ENCODE results near the gene CARD10. TPM values are rescaled to one million over a fixed set of nuclear protein-coding genes. Genes with fewer than 3 reads are reported as not detected.

The CARD10 gene
- polyA plus RNA-seq, 3 donors = 0.03 TPM; not detected in 2

- intact Hi-C loops (cut with micrococcal nuclease) = no loop called here
- WGBS (ENCODE audit: insufficient coverage) = 94% methylated on average over 7 of the region's 10 CpGs
- H3K9me3 ChIP-seq (replicated peaks in 1 of 2; ENCODE audit: control insufficient read depth in 1 of 2, insufficient read depth in 1 of 2, low read length in 2 of 2) = no peaks in the 10 kb centered on the region
- no peak overlapping the region for H3K4me2 ChIP-seq (replicated peaks; ENCODE audit: extremely low read depth, low read length, poor library complexity, severe bottlenecking)
- H3K27me3 ChIP-seq (ENCODE audit: control insufficient read depth in 2 of 2, insufficient read depth in 2 of 2, low read length in 2 of 2) = no peaks in the 10 kb centered on the region
- H3K4me1 ChIP-seq (ENCODE audit: control insufficient read depth in 1 of 2, insufficient read depth in 2 of 2, low read length in 2 of 2) = peaks cover 9 to 10% of the 10 kb centered on the region in 2 donors
- H3K4me3 ChIP-seq (replicated peaks in 1 of 3; ENCODE audit: low read depth in 2 of 3, low read length in 3 of 3) = no peak overlapping the region
- H3K79me2 ChIP-seq (ENCODE audit: insufficient read depth, low read length) = no peaks in the 10 kb centered on the region
- H3K9ac ChIP-seq (ENCODE audit: insufficient read depth, low read length, poor library complexity, severe bottlenecking) = no peak overlapping the region
- TF ChIP-seq, protein P1, sequence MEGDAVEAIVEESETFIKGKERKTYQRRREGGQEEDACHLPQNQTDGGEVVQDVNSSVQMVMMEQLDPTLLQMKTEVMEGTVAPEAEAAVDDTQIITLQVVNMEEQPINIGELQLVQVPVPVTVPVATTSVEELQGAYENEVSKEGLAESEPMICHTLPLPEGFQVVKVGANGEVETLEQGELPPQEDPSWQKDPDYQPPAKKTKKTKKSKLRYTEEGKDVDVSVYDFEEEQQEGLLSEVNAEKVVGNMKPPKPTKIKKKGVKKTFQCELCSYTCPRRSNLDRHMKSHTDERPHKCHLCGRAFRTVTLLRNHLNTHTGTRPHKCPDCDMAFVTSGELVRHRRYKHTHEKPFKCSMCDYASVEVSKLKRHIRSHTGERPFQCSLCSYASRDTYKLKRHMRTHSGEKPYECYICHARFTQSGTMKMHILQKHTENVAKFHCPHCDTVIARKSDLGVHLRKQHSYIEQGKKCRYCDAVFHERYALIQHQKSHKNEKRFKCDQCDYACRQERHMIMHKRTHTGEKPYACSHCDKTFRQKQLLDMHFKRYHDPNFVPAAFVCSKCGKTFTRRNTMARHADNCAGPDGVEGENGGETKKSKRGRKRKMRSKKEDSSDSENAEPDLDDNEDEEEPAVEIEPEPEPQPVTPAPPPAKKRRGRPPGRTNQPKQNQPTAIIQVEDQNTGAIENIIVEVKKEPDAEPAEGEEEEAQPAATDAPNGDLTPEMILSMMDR (IDR thresholded peaks at IDR 0.05) = no peak
- no peak overlapping the region for H3K27ac ChIP-seq (ENCODE audit: low read depth in 1 of 2, low read length in 2 of 2)
- H4K20me1 ChIP-seq (ENCODE audit: insufficient read depth, low read length) = no peaks in the 10 kb centered on the region
- H3K4me1 Mint-ChIP-seq = peaks cover 11% of the 10 kb centered on the region
- H3K9me3 Mint-ChIP-seq = peaks cover 0 to 3% (median 0%) of the 10 kb centered on the region in 7 donors
- H2AFZ ChIP-seq (ENCODE audit: insufficient read depth, low read depth, low read length, poor library complexity, severe bottlenecking) = no peak overlapping the region
- no peaks in the 10 kb centered on the region for H3K36me3 Mint-ChIP-seq
- H3K27me3 Mint-ChIP-seq (ENCODE audit: low read depth in 3 of 3) = peaks cover 7 to 11% (median 8%) of the 10 kb centered on the region in 3 donors
- H3K36me3 ChIP-seq (replicated peaks in 1 of 2; ENCODE audit: control insufficient read depth in 1 of 2, insufficient read depth in 2 of 2, low read length in 2 of 2) = no peaks in the 10 kb centered on the region
- H3K27ac Mint-ChIP-seq = peak overlapping the region in 1 of 7 donors; percentile 2
- DNase-seq = no peak
- no peak overlapping the region for H3K4me3 Mint-ChIP-seq
These were observed 25.2 kb downstream of the CARD10 start for GRCh38 chr22:37493979-37494378.

DNA sequence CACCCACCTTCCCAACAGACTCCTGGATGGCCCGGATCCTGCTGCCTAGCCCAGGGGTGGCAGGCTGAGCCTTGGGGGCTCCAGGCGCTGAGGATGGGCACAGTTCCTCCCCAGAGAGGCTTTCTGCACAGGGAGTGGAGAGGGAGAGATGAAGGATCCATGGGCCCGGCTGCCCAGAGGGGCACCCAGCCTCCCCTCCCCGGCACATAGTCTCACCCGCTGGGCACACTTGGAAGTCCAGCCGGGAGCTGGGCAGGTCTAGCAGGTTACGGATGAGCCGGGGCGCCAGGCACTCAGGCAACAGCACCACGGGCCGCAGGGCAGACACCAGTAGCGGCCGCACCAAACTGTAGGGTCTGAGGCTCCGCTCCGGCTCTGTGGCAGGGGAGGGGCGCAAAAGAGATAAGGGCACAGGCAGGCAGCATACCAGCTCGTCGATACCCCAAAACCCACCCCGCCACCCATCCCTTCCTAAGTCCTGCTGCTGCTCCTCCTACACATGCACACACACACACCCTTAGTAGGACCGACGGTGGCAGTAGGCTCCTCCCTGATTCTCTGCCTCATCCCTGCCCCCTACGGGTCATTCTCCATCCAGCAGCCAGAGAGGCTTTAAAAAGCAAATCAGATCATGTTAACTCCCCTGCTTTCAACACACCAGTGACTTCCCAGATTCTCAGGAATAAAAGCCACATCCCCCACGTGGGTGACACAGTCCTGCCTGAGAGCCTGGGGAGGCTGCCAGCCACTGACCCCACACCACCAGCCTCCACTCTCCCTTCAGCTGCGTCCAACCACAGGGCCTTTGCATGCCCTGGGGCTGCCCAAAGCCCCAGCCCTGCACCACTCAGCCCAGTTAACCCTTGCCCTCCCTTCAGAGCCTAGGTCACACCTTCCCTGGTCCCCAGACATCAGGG lies 26.5 kb downstream of the CARD10 start:
- Mint-ChIP-seq H3K27ac (peak overlapping the region in 6 of 7 donors; percentile 46 to 85 (median 66)), H3K9me3 (peaks cover 0 to 3% (median 0%) of the 10 kb centered on the region in 7 donors), H3K4me3 (peak overlapping the region in 1 of 2 donors; percentile 21)

More for the DNA sequence above, 26.5 kb downstream of the CARD10 start:
- Histone ChIP-seq H2AFZ (ENCODE audit: insufficient read depth, low read depth, low read length, poor library complexity, severe bottlenecking) (no peak overlapping the region), H4K20me1 (ENCODE audit: insufficient read depth, low read length) (no peaks in the 10 kb centered on the region), H3K79me2 (ENCODE audit: insufficient read depth, low read length) (no peaks in the 10 kb centered on the region), H3K4me3 (replicated peaks in 1 of 3; ENCODE audit: low read depth in 2 of 3, low read length in 3 of 3) (no peak overlapping the region), H3K9ac (ENCODE audit: insufficient read depth, low read length, poor library complexity, severe bottlenecking) (no peak overlapping the region), H3K27ac (ENCODE audit: low read depth in 1 of 2, low read length in 2 of 2) (no peak overlapping the region), H3K9me3 (replicated peaks in 1 of 2; ENCODE audit: control insufficient read depth in 1 of 2, insufficient read depth in 1 of 2, low read length in 2 of 2) (no peaks in the 10 kb centered on the region), H3K27me3 (ENCODE audit: control insufficient read depth in 2 of 2, insufficient read depth in 2 of 2, low read length in 2 of 2) (no peaks in the 10 kb centered on the region), H3K4me1 (ENCODE audit: control insufficient read depth in 1 of 2, insufficient read depth in 2 of 2, low read length in 2 of 2) (peaks cover 9 to 10% of the 10 kb centered on the region in 2 donors), H3K36me3 (replicated peaks in 1 of 2; ENCODE audit: control insufficient read depth in 1 of 2, insufficient read depth in 2 of 2, low read length in 2 of 2) (no peaks in the 10 kb centered on the region), H3K4me2 (replicated peaks; ENCODE audit: extremely low read depth, low read length, poor library complexity, severe bottlenecking) (no peak overlapping the region)
- TF ChIP-seq, protein P1 (IDR thresholded peaks at IDR 0.05) = peak; percentile 65
- 76% methylated on average over 19 of the region's 24 CpGs for WGBS (ENCODE audit: insufficient coverage)
- peak; percentile 80 to 85 (median 80) for DNase-seq
- Mint-ChIP-seq H3K27me3 (ENCODE audit: low read depth in 3 of 3) (peaks cover 5 to 8% (median 7%) of the 10 kb centered on the region in 3 donors), H3K4me1 (peaks cover 12% of the 10 kb centered on the region), H3K36me3 (no peaks in the 10 kb centered on the region)
- intact Hi-C loops (cut with micrococcal nuclease) = no loop called here
